ENCODE results near the gene TNNT2.

TNNT2 gene
- total RNA-seq: 0 reads per million in 2 donors

GRCh38 chr1:201377611-201378092, at the start of gene TNNT2:
Gene TNNT2 (minus strand): TSS chr1:201377680. CDS start chr1:201373254, 4,426 bp downstream.
- DNase-seq: no peak

GRCh38 chr1:201426479-201427310, 49.2 kb upstream of the TNNT2 start:
- no peak for DNase-seq

- DNase-seq: no peak
Measured at GRCh38 chr1:201424146-201424545, 46.7 kb upstream of the TNNT2 start.

- no peak for DNase-seq
Measured at GRCh38 chr1:201423655-201424054, 46.2 kb upstream of the TNNT2 start.

GRCh38 chr1:201422436-201423030, 45.1 kb upstream of the TNNT2 start:
- no peak for DNase-seq

- no peak for DNase-seq
Measured at GRCh38 chr1:201422026-201422425, 44.5 kb upstream of the TNNT2 start.

GRCh38 chr1:201421041-201421440, 43.6 kb upstream of the TNNT2 start:
- no peak for DNase-seq

GRCh38 chr1:201420608-201421002, 43.1 kb upstream of the TNNT2 start:
- no peak for DNase-seq

GRCh38 chr1:201419746-201420607, 42.5 kb upstream of the TNNT2 start:
- no peak for DNase-seq

- no peak for DNase-seq
Measured at GRCh38 chr1:201419256-201419655, 41.8 kb upstream of the TNNT2 start.

GRCh38 chr1:201418461-201418860, 41.0 kb upstream of the TNNT2 start:
- DNase-seq: no peak

- no peak for DNase-seq
Measured at GRCh38 chr1:201414051-201414738, 36.7 kb upstream of the TNNT2 start.

- DNase-seq: no peak
Measured at GRCh38 chr1:201411292-201411691, 33.8 kb upstream of the TNNT2 start.

- DNase-seq: no peak
Measured at GRCh38 chr1:201409440-201409839, 32.0 kb upstream of the TNNT2 start.

GRCh38 chr1:201408834-201409200, 31.3 kb upstream of the TNNT2 start:
- DNase-seq: no peak

GRCh38 chr1:201408176-201408833, 30.8 kb upstream of the TNNT2 start:
- peak; percentile 59 for DNase-seq

- DNase-seq: no peak
Measured at GRCh38 chr1:201406831-201407406, 29.4 kb upstream of the TNNT2 start.

GRCh38 chr1:201405484-201405831, 28.0 kb upstream of the TNNT2 start:
- DNase-seq: no peak

GRCh38 chr1:201404722-201405483, 27.4 kb upstream of the TNNT2 start:
- no peak for DNase-seq

GRCh38 chr1:201404055-201404454, 26.6 kb upstream of the TNNT2 start:
- no peak for DNase-seq

GRCh38 chr1:201403359-201403758, 25.9 kb upstream of the TNNT2 start:
- no peak for DNase-seq
